ENCODE data around the gene ANXA2R. TPM values are rescaled to one million over a fixed set of nuclear protein-coding genes. Genes with fewer than 3 reads are reported as not detected.

The ANXA2R gene
- total and polyA plus RNA-seq, 9 of the 15 experiments (the other 6 are each of a cell fraction or from before 2014, with no cell fraction given): 2.1 to 4.8 (median 3.4) TPM

GRCh38 chr5:43008363-43009153 is 31.6 kb downstream of the ANXA2R start (continued):
- TF ChIP-seq CTCFL (IDR thresholded peaks at IDR 0.05; ENCODE audit: borderline replicate concordance, insufficient read depth, low read depth, low read length, poor library complexity, severe bottlenecking): no peak
- TF ChIP-seq ESRRB (CRISPR knock-in tag; IDR thresholded peaks at IDR 0.05; ENCODE audit: borderline replicate concordance): no peak
- 0 out of 2 replicates have a peak, but pooled peaks have one; percentile 42 for TF ChIP-seq RNF2 (IDR thresholded peaks at IDR 0.05)
- TF ChIP-seq PHF20 (IDR thresholded peaks at IDR 0.05; ENCODE audit: partially characterized antibody): peak; percentile 84
- peak; percentile 15 for TF ChIP-seq ZBTB40 (IDR thresholded peaks at IDR 0.05)
- no peak for TF ChIP-seq ZBTB40 (CRISPR knock-in tag; IDR thresholded peaks at IDR 0.05)
- TF ChIP-seq PHF21A (IDR thresholded peaks at IDR 0.05; ENCODE audit: borderline replicate concordance, low read depth): peak; percentile 69; the same call in 1 of the 2 replicates
- TF ChIP-seq XRCC5 (IDR thresholded peaks at IDR 0.05; ENCODE audit: low read depth, low read length): peak; percentile 39; the same call in 1 of the 2 replicates
- peak in 1 of 2 experiments; percentile 64; a peak in 1 of 4 replicates for TF ChIP-seq BCLAF1 (IDR thresholded peaks at IDR 0.05; ENCODE audit: borderline replicate concordance in 1 of 2, control insufficient read depth in 1 of 2, low read depth in 2 of 2, low read length in 1 of 2)
- peak; percentile 65; the same call in 1 of the 2 replicates for TF ChIP-seq NCOA1 (IDR thresholded peaks at IDR 0.05; ENCODE audit: low read depth)
- peak; percentile 85 for TF ChIP-seq POLR2G (IDR thresholded peaks at IDR 0.05; ENCODE audit: low read depth, low read length)
- no peak for TF ChIP-seq RFX1 (IDR thresholded peaks at IDR 0.05)

All from K562 (cell line).